Duodenal mucosa (tissue), 2 donors: ENCODE results near the gene ROGDI.

Experiments used
- H3K27ac ChIP-seq: one replicate; pipeline ENCODE4 v1.7.0; 2013; ENCODE audit warnings: low read depth, low read length
- H3K27me3 ChIP-seq, 2 donors: one replicate each; pipeline ENCODE4 v1.7.0; 2013; ENCODE audit warnings: low read length in 2 of 2, control low read depth in 1 of 2; ENCODE audit not compliant: insufficient read depth in 2 of 2, control insufficient read depth in 1 of 2
- H3K36me3 ChIP-seq, 2 donors: one replicate each; pipeline ENCODE4 v1.7.0; 2013; ENCODE audit warnings: low read length in 2 of 2, control low read depth in 1 of 2; ENCODE audit not compliant: insufficient read depth in 2 of 2, control insufficient read depth in 1 of 2
- H3K4me1 ChIP-seq, 2 donors: one replicate each; pipeline ENCODE4 v1.7.0; 2013; ENCODE audit warnings: low read length in 2 of 2, control low read depth in 1 of 2; ENCODE audit not compliant: insufficient read depth in 2 of 2, control insufficient read depth in 1 of 2
- H3K4me3 ChIP-seq, 2 donors: one replicate each; pipeline ENCODE4 v1.7.0; 2013; ENCODE audit warnings: low read length in 2 of 2, low read depth in 1 of 2
- H3K9ac ChIP-seq, 2 donors: one replicate each; pipeline ENCODE4 v1.7.0; 2013; ENCODE audit warnings: low read length in 2 of 2, low read depth in 1 of 2
- H3K9me3 ChIP-seq, 2 donors: one replicate each; pipeline ENCODE4 v1.7.0; 2013; ENCODE audit warnings: low read length in 2 of 2, control low read depth in 1 of 2; ENCODE audit not compliant: control insufficient read depth in 1 of 2

ROGDI gene, protein sequence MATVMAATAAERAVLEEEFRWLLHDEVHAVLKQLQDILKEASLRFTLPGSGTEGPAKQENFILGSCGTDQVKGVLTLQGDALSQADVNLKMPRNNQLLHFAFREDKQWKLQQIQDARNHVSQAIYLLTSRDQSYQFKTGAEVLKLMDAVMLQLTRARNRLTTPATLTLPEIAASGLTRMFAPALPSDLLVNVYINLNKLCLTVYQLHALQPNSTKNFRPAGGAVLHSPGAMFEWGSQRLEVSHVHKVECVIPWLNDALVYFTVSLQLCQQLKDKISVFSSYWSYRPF

GRCh38 chr16:4801962-4802658 is at the start of gene ROGDI:
Gene ROGDI, minus strand, starts transcription at chr16:4802633. Its CDS starts 62 bp downstream, at chr16:4802571.
- Histone ChIP-seq H3K27me3 (no peaks in the 10 kb centered on the region), H3K27ac (peak within 1 kb of the TSS; percentile 89), H3K4me1 (peaks cover 27 to 32% of the 10 kb centered on the region in 2 donors), H3K9me3 (no peaks in the 10 kb centered on the region), H3K36me3 (peaks cover 0 to 36% of the 10 kb centered on the region in 2 donors), H3K4me3 (peak within 1 kb of the TSS; percentile 75 to 81), H3K9ac (peak within 1 kb of the TSS; percentile 73 to 88)

GRCh38 chr16:4850211-4850610 is 47.8 kb upstream of the ROGDI start:
- Histone ChIP-seq H3K9me3 (no peaks in the 10 kb centered on the region), H3K9ac (no peak overlapping the region), H3K27me3 (no peaks in the 10 kb centered on the region), H3K36me3 (peaks cover 5 to 13% of the 10 kb centered on the region in 2 donors), H3K4me3 (peak overlapping the region in 1 of 2 donors; percentile 39), H3K4me1 (peaks cover 29 to 34% of the 10 kb centered on the region in 2 donors), H3K27ac (no peak overlapping the region)

GRCh38 chr16:4847774-4848587 is 45.5 kb upstream of the ROGDI start:
- Histone ChIP-seq H3K27ac (peak overlapping the region; percentile 90), H3K9me3 (no peaks in the 10 kb centered on the region), H3K4me1 (peaks cover 30 to 34% of the 10 kb centered on the region in 2 donors), H3K36me3 (peaks cover 6 to 22% of the 10 kb centered on the region in 2 donors), H3K27me3 (no peaks in the 10 kb centered on the region), H3K4me3 (peak overlapping the region; percentile 75 to 85), H3K9ac (peak overlapping the region; percentile 40 to 67)

GRCh38 chr16:4846901-4847773 is 44.7 kb upstream of the ROGDI start, which contains the start of the genes GLYR1 and UBN1:
Gene GLYR1, minus strand, starts transcription at chr16:4847288. Its CDS starts 23 bp downstream, at chr16:4847265.
Gene UBN1, plus strand, starts transcription at chr16:4847481. Its CDS starts 5,437 bp downstream, at chr16:4852918.
- no peaks in the 10 kb centered on the region for H3K27me3 ChIP-seq
- peak within 1 kb of the TSS; percentile 85 for H3K4me3 ChIP-seq
- H3K4me1 ChIP-seq: peaks cover 30 to 34% of the 10 kb centered on the region in 2 donors
- H3K27ac ChIP-seq: peak within 1 kb of the TSS; percentile 93
- H3K9me3 ChIP-seq: no peaks in the 10 kb centered on the region
- peak within 1 kb of the TSS; percentile 67 to 81 for H3K9ac ChIP-seq
- H3K36me3 ChIP-seq: peaks cover 4 to 29% of the 10 kb centered on the region in 2 donors

DNA sequence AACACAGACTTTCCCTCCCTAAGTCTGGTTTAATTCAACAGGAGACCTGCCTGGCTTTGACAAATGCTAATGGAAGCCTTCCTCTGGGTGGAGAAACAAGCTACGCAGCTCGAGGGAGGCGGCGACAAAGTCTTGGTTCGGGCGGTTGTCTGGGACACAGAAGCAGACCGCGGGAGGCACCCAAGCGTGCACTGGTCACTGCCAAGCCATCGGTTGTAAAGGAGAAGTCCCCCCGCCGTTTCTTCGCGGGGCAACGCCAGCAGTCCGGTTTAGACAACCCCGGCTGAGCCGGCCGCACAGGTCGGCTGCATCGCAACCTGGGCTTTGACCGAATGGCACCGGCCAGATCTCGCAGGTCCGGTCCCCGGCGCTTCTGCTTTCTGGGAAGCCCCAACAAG is 44.1 kb upstream of the ROGDI start:
- H3K27me3 ChIP-seq: no peaks in the 10 kb centered on the region
- peaks cover 30 to 33% of the 10 kb centered on the region in 2 donors for H3K4me1 ChIP-seq
- H3K9ac ChIP-seq: peak overlapping the region; percentile 67 to 81
- peak overlapping the region; percentile 93 for H3K27ac ChIP-seq
- H3K4me3 ChIP-seq: peak overlapping the region; percentile 70 to 85
- no peaks in the 10 kb centered on the region for H3K9me3 ChIP-seq
- H3K36me3 ChIP-seq: peaks cover 6 to 34% of the 10 kb centered on the region in 2 donors

- no peak overlapping the region for H3K4me3 ChIP-seq
- peaks cover 6 to 8% of the 10 kb centered on the region in 2 donors for H3K4me1 ChIP-seq
- H3K36me3 ChIP-seq: peaks cover 26 to 84% of the 10 kb centered on the region in 2 donors
- H3K9me3 ChIP-seq: no peaks in the 10 kb centered on the region
- H3K9ac ChIP-seq: no peak overlapping the region
- no peak overlapping the region for H3K27ac ChIP-seq
- H3K27me3 ChIP-seq: no peaks in the 10 kb centered on the region
Measured at GRCh38 chr16:4840984-4841383, 38.6 kb upstream of the ROGDI start.

- Histone ChIP-seq H3K9ac (no peak overlapping the region), H3K27ac (no peak overlapping the region), H3K36me3 (peaks cover 26 to 81% of the 10 kb centered on the region in 2 donors), H3K9me3 (no peaks in the 10 kb centered on the region), H3K4me3 (no peak overlapping the region), H3K27me3 (no peaks in the 10 kb centered on the region), H3K4me1 (no peaks in the 10 kb centered on the region)
Measured at GRCh38 chr16:4839942-4840341, 37.5 kb upstream of the ROGDI start.

DNA sequence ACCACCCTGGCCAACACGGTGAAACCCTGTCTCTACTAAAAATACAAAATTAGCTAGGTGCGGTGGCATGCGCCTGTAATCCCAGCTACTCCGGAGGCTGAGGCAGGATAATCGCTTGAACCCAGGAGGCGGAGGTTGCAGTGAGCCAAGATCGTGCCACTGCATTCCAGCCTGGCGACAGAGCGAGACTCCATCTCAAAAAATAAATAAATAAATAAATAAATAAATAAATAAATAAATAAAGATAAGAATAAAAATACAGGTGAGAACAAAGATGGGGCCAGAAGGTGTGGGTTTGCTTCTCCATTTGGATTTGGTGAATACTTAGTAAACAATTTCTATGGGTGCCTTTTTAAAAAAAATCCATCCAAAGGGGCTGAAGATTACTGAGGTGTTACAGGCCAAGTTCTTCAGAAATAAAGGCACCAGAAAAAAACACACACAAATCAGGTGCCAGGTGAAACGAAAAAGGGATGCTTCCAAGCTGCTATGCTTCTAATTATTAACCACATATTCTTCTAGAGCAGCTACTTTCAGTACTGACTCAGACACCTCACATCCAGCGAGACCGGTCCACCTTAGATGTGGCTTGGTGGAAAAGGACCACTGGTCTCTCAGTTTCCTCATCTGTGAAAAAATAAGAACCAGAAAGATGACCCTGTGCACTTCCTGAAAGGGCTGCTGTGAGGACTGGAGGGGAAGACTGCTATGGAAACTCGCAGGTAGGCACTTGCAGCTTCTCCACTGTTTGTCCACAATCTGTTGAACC is 35.5 kb upstream of the ROGDI start:
- Histone ChIP-seq H3K27ac (no peak overlapping the region), H3K27me3 (no peaks in the 10 kb centered on the region), H3K4me3 (no peak overlapping the region), H3K9me3 (no peaks in the 10 kb centered on the region), H3K36me3 (peaks cover 21 to 70% of the 10 kb centered on the region in 2 donors), H3K4me1 (peaks cover 12 to 15% of the 10 kb centered on the region in 2 donors), H3K9ac (no peak overlapping the region)

- Histone ChIP-seq H3K4me3 (no peak overlapping the region), H3K9ac (no peak overlapping the region), H3K9me3 (no peaks in the 10 kb centered on the region), H3K4me1 (peaks cover 16 to 17% of the 10 kb centered on the region in 2 donors), H3K27me3 (no peaks in the 10 kb centered on the region), H3K36me3 (peaks cover 29 to 72% of the 10 kb centered on the region in 2 donors), H3K27ac (no peak overlapping the region)
Measured at GRCh38 chr16:4836727-4837126, 34.3 kb upstream of the ROGDI start.
